ENCODE results near the gene CKS1B.

Gene CKS1B

DNA sequence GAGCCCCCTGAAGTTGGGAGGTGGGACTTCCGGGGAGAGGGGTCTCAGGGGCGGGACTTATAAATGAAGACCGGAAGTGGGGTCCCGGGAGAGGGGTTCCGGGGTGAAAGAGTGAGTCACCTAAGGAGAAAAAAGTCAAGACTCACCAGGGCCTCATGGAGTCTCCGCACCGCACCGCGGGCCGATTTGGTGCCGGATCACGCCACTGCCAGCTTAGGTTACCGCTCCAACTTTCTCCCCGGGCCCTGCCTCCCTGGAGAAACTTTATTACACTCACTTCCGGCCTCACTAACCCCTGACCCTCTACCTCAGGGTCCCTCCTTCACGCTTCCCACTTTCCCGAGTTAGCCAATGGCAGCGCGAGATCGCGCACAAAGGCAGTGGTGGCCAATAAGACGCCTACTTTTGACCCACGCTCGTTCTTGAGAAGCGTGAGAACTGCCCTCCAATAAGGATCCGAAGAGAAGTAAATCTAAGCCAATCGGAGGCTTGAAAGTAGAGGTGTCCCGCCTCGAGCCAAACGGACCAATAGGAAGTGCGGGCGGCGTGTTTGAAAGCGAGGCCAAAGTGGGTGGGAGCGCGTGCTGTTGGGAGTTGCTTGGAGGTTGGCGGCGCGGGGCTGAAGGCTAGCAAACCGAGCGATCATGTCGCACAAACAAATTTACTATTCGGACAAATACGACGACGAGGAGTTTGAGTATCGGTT is at the start of gene CKS1B:
CKS1B (plus strand) TSS at position 580 of the 706 bp plus-strand sequence; CDS start at position 645, 65 bp downstream.
- peak; percentile 87 to 92 for DNase-seq (ENCODE audit: low read depth in 2 of 2, low spot score in 1 of 2)

DNA sequence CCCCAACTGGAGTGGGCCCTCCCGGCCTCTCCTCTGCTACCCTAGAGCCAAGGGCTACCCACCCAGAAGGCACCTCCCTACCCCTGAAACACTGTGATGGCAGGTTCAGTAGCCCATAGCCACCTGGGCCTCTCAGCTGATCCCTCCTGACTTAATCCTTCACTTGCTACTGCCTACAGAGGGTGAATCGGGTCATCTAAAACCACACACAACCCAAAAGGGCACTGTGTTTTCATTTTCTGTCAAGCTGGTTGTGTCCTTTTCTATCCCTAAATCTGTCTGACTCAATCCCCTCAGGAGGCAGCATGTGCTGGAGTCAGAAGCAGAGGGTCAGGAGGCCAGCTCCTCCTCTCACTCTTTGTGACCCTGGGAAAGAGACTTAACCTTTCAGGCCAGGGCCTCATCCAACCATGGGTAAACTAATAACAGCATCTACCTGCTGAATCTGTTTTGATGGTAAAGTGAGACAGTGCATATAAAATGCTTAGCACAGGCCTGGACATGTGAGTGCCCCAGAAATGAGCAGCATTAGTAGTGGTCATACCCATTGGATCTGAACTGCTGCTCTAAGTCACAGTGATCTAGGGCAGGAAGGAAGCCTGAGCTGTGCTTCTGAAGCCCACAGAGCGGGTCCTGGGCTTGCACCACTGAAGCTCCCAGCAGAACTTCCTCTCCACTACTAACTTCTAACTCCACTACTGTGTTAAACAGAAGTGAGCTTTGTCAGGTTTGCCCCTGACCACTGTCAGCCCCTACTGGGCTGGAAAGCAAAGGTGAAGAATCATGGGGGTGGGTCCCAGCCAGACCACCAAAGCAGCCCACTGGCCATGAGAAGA is 48.9 kb upstream of the CKS1B start:
- DNase-seq (ENCODE audit: low read depth in 2 of 2, low spot score in 1 of 2) = no peak

DNA sequence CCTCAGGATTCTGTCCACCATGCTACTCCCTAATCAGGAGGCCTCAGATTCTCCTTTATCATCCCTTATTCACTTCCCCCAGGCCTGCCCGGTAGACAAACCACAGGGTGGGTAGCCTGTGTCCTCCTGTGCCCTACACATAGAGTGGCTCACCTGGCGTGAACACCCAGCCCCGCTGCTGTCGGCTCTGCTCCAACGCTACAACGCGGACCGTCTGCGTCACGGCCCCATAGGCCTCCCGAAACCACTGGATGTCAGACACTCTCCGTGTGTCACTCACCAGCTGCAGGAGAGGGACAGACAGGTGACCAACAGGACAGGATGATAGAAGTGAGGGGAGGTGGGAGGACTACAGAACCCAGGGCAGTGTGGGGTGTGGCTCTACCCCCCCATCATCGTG is 48.3 kb upstream of the CKS1B start:
- DNase-seq (ENCODE audit: low read depth in 2 of 2, low spot score in 1 of 2) = no peak

DNA sequence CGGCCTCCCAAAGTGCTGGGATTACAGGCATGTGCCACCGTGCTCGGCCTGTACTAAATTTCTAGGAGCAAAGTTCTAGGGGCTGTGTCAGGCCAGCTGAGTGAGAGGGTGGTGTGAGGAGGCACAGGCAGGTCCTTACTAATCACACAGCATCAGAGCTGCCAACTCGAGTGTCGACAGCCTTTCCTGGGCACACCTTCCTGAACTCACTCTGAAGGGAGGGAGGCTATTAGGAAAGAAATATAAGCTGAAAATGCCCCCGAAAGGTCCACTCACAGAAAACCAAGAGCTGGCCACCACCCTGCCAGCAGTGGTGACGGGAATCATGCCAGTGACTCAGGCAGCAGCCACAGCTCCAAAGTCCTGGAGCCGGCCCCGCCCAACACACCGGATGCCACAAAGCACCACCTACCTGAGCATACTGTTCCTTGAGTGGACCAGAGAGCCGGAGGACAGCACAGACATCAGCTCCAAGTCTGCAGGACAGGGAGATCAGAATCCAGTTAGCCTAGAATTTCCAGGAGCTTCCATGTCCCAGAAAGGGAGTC is 42.5 kb upstream of the CKS1B start:
- DNase-seq (ENCODE audit: low read depth in 2 of 2, low spot score in 1 of 2) = no peak

DNA sequence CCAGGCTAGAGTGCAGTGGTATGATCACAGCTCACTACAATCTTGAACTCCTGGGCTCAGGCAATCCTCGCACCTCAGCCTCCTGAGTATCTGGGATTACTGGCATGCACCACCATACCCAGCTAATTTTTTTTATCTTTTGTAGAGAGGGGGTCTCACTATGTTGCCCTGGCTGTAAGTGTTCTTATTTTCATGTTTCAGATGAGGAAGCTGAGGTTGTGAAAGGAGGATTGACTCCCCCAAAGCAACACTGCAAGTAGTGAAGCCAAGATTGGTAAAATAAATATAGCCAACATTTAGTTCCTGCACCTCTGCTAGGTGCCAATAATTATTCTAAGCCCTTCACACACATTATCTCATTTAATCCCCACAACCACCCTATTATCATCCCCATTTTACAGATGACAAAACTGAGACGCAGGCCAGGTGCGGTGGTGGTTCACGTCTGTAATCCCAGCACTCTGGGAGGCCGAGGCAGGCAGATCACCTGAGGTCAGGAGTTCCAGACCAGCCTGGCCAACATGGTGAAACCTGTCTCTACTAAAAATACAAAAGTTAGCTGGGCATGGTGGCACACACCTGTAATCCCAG is 40.0 kb upstream of the CKS1B start:
- DNase-seq (ENCODE audit: low read depth in 2 of 2, low spot score in 1 of 2) = no peak

DNA sequence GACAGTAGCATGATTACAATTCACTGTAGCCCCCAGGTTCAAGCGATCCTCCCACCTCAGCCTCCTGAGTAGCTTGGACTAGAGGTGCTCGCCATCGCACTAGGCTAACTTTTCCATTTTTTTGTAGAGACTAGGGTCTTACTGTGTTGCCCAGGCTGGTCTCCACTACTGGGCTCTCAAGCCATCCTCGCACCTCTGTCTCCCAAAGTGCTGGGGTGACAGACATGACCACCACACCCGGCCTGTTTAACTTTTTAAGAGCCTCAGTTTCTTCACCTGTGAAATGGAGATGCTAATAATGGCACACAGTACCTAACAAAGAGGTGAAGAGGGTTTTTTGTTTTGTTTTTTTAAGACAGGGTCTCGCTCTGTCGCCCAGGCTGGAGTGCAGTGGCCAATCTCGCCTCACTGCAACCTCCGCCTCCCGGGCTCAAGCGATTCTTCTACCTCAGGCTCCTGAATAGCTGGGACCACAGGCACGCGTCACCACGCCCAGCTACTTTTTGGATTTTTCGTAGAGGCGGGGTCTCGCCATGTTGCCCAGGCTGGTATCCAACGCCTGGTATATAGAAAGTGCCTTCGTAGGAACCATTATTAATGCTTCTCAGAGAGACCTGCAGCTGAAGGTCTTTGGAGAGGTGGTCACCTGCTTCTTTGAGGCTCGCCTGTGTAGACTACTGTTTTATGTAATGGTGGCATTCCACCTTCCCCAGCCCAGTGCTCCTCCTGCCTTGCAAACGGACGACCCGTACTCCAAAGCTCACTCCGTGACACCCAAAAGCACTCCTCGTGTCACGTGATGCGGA is 38.5 kb upstream of the CKS1B start:
- no peak for DNase-seq (ENCODE audit: low read depth in 2 of 2, low spot score in 1 of 2)

DNA sequence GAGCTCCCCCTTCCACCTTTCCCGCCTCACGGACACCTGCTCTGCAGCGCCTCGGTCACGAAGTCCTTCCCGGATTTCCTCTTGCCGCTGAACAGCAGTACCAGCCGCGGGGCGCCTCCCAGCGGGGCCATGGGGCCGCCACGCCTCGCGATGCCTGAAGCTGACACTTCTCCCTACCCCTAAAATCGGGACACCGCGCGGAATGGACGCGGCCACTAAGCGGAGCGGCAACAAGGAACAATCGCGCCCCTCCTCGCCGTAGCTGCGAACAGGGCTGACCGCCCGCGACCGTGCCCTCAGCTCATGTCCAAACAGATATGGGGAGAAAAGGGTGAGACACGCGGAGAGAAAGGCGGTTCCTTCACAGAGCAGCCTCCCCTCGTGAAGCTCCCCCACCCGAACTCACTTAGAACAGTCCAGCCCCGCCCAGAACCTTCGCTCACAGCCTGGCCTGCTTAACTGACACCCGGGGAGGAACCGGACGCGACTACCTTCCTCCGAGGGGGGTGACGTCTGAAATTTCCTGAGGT is 37.9 kb upstream of the CKS1B start, which contains the start of gene PMVK:
PMVK (minus strand) TSS at position 165 of the 530 bp plus-strand sequence; CDS start at position 131, 34 bp downstream.
- peak; percentile 86 to 91 for DNase-seq (ENCODE audit: low read depth in 2 of 2, low spot score in 1 of 2)

DNA sequence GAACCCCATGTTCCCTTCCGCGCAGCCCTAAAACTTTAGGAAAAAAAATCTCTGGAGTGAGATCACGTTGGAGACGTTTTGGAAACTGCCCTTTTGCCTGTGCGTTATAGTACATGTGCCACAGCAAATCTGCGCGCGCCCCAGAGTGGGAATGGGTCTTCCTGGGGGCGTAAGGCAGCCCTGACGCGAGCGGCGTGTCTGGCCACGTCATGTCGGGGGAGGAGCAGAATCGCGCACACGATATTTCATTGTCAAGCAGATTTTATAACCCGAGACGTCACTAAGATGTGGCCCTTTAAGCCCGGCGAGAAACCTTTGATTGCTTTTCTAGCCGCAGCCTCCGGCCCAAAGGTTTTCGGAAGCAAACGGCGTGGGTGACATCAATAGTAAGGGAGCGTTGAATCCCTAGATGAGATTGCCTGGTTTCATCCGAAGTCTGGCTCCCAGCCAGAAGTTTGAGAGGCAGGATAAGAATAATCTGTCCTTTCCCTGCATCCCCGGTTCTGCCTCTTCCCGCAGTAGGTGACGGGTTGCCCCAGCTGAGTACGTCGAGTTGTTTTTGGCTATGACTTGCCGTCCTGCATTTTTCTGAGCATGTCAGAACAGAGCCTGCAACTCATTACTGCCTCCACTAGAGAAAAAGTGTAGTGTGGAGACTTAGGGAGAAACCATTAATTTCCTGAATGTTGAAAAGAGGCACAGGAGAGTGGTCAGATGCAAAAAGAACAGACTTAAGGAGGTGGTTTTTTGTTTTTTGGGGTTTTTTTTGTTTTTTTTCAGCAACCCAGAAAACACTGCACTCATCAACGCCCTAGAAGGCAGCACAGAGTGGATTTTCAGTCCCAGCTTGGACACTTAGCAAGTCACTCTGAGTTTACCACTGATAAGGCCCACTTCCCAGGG is 37.1 kb upstream of the CKS1B start:
- DNase-seq (ENCODE audit: low read depth in 2 of 2, low spot score in 1 of 2) = peak; percentile 72 to 75

DNA sequence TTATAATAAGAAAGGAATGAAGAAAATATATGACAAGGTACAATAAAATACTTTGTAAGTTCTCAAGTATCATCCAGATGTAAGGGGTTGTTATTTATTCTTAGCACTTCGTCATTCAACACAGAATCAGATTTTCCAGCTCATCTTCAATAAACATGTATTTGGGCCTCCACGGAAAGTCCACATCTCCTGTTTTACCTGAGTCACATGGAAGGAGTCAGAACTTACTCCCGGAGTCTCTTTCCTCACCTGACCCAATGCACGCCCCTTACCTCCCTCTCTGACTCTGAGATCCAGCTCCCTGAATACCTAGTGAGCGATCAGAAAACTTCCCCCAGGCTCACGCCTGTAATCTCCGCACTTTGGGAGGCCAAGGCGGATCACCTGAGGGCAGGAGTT is 36.5 kb upstream of the CKS1B start:
- no peak for DNase-seq (ENCODE audit: low read depth in 2 of 2, low spot score in 1 of 2)

DNA sequence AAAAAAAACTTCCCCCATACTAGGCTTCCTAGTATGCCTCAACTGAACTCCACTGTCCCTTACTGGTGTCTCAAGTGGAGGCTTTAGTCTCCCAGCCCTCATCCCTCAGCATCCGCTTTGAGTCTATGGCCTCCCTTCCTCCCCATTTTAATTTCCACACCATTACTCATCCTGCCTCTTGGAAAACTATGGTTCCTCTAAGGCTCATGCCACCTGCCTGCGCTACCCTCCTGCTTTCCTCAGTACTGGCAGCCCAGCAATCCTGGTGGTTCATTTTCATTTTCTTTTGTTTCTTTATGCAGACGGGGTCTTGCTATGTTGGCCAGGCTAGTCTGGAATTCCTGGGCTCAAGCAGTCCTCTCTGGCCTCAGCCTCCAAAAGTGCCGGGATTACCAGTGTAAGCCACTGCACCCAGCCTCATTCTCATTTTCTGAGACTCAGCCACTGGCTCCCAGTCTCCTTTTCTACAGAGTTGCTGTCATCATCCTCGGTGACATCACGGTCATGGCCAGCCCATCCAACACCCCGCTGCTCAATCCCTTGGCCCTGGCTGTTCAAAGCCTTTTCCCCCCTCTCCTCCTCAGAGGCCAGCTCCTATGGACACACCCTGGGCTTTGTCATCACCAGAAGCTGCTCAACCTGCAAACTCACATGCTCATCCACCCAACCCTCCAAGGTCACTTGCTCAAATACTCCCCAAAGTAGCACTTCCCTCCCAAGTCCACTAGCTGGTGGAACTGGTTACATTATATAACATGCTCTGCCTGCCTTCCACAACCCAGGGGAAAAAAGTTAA is 35.7 kb upstream of the CKS1B start:
- DNase-seq (ENCODE audit: low read depth in 2 of 2, low spot score in 1 of 2) = no peak

DNA sequence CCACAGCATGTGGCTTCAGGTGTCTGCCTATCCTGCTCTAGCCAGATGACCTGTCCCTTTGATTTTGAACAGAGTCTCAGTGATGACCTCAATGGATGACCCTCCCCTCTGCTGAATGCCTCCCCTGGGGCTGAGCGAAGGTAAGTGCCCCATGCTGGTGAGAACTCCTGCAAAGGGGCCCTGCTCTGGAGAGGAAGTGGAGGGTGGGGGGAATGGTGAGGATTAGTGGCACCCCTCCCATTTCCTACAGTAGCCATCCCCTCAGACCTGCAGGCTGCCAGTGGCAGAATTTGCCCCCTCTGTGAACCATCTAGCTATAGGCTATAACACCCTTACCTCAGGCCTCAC is 34.3 kb upstream of the CKS1B start:
- DNase-seq (ENCODE audit: low read depth in 2 of 2, low spot score in 1 of 2) = no peak

DNA sequence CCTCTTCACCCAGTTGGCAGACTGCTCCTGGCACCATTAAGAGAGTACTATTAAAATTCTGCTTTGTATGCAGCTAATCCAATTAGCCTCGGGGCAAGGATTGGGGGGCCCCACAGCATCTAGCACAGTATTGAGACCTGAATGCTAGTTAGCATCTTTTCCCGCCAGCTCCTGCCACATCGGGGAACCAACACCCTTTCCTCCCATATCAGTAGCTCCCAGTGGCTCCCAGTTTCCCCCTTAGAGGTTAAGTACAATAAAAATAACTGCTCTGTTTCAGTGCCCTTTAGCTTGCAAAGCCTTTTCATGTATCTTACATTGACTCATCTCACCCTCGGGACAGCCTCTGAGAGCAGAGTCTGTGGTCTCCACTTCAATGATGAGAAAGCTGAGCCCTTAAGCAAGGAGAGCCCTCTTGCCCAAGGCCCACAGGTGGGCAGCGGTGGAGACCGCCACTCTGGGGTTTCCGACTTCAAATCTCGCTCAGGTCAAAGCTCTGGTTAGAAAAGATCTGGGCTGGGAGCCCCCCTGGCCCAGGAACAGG is 33.8 kb upstream of the CKS1B start:
- DNase-seq (ENCODE audit: low read depth in 2 of 2, low spot score in 1 of 2) = no peak

DNA sequence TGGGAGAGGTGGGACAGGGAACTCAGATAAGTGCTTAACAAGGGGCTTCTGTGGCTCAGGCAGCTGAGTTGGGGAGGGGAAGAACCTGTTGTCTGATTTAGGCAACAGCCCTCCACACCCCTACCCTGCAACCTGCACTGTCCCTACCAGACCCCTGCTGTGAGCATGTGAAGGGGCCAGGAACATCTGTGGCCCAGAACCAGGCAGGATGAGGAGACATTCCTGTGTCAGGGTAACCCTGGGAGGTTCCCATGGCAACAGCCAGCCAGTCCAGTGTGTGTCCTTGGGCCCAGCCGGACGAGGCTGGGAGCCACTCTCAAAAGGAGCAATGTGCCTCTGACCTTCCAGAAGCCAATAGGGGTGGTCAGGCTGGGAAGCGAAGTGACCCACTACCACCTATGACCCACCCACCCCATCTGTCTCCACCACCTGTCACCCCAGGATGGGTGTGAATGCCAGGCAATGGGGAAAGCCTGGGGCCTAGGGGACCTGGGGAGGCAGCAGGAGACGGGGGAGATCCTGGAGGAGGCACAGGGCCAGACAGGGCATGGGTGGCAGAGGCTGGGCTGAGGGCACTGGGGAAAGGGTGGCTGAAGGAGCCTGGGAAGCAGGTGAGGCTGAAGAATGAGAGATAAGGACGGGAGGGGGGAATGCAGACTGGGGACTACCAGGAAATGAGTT is 33.0 kb upstream of the CKS1B start:
- no peak for DNase-seq (ENCODE audit: low read depth in 2 of 2, low spot score in 1 of 2)

DNA sequence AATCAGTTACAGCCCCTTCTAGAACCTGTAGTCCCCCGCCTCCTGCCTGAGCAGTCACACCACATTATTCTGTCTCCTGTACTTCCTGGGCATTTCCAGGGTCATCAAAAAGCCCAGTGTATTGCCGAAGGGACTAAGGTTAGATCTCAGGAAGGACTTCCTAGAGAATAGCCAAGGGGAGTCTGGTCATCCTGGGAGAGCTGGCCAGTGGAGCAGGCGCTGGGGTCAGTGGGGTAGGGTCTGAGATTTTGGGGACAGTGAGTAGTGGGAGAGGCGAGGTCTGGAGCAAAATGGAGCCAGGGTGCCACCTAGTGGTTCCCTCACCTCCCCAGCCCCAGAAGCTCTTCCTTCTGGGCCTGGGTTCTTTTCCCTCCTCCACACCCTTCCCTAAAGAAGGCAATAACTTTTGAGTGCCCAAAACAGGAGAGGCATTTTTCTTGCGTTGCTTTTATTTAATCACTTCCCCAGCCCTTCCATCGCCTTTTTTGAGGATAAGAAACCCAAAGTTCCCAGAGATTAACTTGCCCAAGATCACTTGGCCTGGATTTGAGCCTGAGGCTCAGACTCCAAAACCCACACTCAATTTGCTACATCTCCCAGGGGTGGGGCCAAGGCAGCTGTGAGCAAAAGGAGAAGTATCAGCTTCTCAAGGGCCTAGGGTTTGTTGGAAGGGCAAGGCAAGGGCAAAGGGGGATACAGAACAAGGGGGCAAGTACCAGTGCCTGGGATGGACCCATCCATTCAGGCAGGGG is 30.7 kb upstream of the CKS1B start:
- no peak for DNase-seq (ENCODE audit: low read depth in 2 of 2, low spot score in 1 of 2)

DNA sequence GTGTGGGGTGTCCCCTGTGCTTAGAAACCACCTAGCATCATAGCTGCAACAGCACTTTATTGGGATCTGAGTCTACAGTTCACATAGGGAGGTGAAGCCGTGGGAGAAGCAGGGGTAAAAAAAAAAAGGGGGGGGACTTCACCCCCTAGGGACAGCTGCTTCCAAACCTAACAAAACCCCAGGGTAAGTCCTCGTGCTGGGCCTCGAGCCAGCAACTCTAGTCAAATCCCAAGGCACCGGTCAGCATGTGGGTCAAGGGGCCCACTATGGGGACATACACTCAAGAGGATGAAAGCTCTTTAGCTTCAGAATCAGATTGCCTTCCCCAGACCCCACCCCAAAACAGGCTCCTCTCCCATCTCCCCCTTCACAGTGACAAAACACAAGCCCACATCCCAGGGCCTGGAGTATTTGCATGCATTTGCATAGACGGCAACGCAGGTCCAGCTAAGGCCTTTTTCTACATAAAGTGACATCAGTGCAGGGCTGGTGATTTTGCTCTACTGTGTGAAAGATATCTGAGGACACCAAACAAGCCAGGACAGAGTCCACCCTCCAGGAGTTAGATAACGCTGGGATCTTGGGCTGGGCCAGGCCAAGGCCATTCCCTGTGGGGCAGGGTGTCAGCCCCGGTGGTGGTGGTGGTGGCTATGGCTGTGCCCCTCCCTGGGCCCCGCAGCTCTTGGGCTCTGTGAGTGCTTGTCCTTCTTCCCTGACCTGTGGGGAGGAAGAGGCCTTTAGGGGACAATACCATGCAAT is 29.9 kb upstream of the CKS1B start:
- no peak for DNase-seq (ENCODE audit: low read depth in 2 of 2, low spot score in 1 of 2)

DNA sequence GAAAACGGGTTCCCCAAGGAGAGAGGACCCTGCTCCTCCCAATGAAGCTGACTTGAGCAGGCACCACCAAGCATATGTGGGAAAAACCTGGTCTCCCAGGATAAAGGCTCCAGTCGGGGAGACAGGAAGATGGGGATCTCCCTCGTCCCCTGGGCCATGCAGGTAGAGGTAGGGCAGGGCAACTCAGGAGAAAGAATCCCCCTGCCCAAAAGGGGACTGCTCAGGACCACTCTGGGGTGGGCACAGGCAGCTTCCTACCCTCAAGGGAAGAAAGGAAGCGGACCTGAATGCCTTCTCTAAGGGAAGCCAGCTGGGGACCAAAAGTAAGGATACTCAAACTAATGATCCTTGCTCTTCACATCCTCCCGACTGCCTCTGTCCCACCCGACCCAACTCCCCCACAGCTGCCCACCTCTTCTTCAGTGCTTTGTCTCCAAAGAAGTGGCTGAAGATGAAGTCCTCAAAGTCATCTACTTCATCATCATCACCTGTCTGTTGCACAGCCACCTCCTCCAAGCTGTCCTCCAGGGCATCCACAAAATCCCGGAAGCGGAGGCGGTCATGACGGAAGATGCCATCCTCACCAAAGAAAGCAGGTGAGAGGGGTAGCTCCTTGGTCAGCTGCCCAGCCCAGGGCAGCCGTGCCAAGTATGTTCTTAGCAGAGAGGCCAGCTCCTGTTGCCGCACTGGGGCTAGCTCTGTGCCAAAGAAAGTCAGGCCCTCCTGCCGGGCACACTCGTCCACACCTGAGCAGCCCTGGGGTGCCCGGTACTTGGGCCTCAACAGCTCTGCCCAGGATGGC is 29.1 kb upstream of the CKS1B start:
- no peak for DNase-seq (ENCODE audit: low read depth in 2 of 2, low spot score in 1 of 2)
